ENCODE data around the gene ZNRF2. TPM values are rescaled to one million over a fixed set of nuclear protein-coding genes. Genes with fewer than 3 reads are reported as not detected.
"Not testable (repeated sequence)": the region's sequence is repeated elsewhere in the genome, so short reads cannot be mapped to it uniquely, and the experiment has no call there.

Gene ZNRF2
- total and polyA plus RNA-seq, 2 experiments from 2014 or later, result 18.6 to 46.7 TPM

DNA sequence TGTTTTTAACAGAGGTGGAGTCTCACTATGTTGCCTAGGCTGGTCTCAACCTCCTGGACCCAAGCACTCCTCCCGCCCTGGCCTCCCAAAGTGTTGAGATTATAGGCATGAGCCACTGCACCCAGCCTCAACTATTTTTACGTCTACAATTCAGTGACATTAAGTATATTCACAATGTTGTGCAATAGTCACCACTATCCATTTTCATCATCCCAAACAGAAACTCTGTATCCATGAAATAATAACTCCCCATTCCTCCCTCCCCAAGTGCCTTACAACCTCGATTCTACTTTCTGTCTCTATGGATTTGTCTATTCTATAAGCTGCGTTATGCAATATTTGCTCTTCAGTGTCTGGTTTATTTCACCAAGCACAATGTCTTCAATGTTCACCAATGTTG is 20.3 kb upstream of the ZNRF2 start:
- TF ChIP-seq, protein P1, sequence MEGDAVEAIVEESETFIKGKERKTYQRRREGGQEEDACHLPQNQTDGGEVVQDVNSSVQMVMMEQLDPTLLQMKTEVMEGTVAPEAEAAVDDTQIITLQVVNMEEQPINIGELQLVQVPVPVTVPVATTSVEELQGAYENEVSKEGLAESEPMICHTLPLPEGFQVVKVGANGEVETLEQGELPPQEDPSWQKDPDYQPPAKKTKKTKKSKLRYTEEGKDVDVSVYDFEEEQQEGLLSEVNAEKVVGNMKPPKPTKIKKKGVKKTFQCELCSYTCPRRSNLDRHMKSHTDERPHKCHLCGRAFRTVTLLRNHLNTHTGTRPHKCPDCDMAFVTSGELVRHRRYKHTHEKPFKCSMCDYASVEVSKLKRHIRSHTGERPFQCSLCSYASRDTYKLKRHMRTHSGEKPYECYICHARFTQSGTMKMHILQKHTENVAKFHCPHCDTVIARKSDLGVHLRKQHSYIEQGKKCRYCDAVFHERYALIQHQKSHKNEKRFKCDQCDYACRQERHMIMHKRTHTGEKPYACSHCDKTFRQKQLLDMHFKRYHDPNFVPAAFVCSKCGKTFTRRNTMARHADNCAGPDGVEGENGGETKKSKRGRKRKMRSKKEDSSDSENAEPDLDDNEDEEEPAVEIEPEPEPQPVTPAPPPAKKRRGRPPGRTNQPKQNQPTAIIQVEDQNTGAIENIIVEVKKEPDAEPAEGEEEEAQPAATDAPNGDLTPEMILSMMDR (IDR thresholded peaks at IDR 0.05; ENCODE audit: low read depth, low read length), result no peak
- no peaks in the 10 kb centered on the region for H3K27me3 ChIP-seq
- H3K27ac ChIP-seq, result no peak overlapping the region
- H3K9me3 ChIP-seq (ENCODE audit: low read depth), result no peaks in the 10 kb centered on the region
- no peaks in the 10 kb centered on the region for H3K36me3 ChIP-seq
- H3K4me3 ChIP-seq, result no peak overlapping the region
- DNase-seq (ENCODE audit: low read depth in 1 of 2, low spot score in 1 of 2), result no peak
- peaks cover 38% of the 10 kb centered on the region for H3K4me1 ChIP-seq (ENCODE audit: low read depth)

DNA sequence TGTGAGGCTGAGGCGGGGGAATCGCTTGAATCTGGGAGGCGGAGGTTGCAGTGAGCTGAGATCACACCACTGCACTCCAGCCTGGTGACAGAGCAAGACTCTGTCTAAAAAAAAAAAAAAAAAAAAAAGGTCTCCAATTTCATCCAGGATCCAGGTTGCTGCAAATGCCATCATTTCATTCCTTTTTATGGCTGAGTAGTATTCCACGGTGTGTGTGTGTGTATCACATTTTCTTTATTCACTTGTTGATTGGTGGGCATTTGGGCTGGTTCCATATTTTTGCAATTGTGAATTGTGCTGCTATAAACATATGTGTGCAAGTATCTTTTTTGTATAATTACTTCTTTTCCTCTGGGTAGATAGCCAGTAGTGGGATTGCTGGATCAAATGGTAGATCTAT is 19.2 kb upstream of the ZNRF2 start:
- not testable (repeated sequence) for H3K36me3 ChIP-seq

DNA sequence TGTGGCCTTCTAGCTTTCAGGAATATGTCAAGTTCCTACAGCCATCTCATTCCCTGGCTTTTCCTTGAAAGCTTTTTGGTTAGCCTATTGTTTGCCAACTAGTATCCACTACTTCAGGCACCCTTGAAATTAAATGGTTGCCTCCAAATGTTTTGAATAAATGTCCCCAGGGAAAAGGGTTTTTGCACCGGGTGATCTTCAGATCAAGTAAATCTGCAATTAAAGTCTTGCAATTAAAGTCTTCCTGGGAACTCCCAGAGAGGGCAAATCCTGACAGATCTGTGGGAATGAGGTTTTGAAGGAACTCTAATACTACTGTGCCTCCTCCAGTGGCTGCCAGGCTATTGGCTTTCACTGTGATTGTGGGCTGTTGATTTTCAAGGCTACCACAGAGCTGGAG is 17.7 kb upstream of the ZNRF2 start:
- Histone ChIP-seq H3K9me3 (ENCODE audit: low read depth) (no peaks in the 10 kb centered on the region), H3K27ac (no peak overlapping the region), H3K27me3 (no peaks in the 10 kb centered on the region), H3K4me1 (ENCODE audit: low read depth) (peaks cover 36% of the 10 kb centered on the region), H3K4me3 (no peak overlapping the region), H3K36me3 (no peaks in the 10 kb centered on the region)
- DNase-seq (ENCODE audit: low read depth in 1 of 2, low spot score in 1 of 2), result no peak
- TF ChIP-seq, protein P1 (IDR thresholded peaks at IDR 0.05; ENCODE audit: low read depth, low read length), result no peak

More for the DNA sequence above, 19.2 kb upstream of the ZNRF2 start:
- not testable (repeated sequence) for H3K4me3 ChIP-seq; DNase-seq (ENCODE audit: low read depth in 1 of 2, low spot score in 1 of 2); H3K27me3 ChIP-seq; H3K27ac ChIP-seq; H3K9me3 ChIP-seq (ENCODE audit: low read depth)
- peaks cover 40% of the 10 kb centered on the region for H3K4me1 ChIP-seq (ENCODE audit: low read depth)

DNA sequence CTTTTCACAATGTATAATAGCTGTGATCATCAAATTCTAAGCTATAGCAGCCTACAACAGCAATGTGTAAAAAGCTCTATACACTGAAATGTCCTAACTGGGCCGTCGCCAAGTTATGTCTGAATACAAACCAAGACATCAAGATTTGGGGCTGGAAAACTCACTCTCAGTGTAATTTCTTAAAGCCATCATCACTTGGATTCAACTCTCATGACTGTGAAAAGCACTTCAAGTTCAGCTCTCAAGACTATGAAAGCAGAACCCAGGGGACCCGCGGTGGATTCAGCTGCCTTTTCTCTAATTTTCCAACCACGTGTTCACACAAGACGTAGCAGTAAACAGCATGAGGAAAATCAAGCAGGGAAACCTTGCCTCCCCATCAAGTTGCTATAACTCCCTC is 15.8 kb upstream of the ZNRF2 start:
- Histone ChIP-seq H3K27ac (no peak overlapping the region), H3K36me3 (no peaks in the 10 kb centered on the region), H3K9me3 (ENCODE audit: low read depth) (no peaks in the 10 kb centered on the region), H3K4me3 (no peak overlapping the region), H3K4me1 (ENCODE audit: low read depth) (peaks cover 31% of the 10 kb centered on the region), H3K27me3 (no peaks in the 10 kb centered on the region)
- peak in 1 of 2 donors; percentile 13 for DNase-seq (ENCODE audit: low read depth in 1 of 2, low spot score in 1 of 2)
- TF ChIP-seq, protein P1 (IDR thresholded peaks at IDR 0.05; ENCODE audit: low read depth, low read length), result no peak

DNA sequence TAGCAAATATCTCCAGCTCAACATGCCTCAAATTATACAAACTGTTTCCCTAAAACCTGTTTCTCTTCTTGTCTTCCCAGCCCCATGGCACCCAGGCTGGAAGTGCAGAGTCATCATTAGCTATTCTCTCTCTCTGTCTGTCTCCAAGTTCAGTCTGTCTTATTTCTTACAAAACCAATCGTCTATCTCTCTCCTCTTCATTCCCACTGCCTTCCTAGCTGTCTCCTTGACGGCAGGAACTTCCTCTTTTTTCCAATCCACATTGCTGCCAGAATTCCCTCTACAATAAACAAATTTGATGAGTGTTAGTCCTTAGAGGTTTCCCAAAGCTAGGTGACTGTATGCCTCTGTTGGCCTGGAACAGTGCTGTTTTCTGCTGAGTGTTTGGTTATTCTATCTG is 14.9 kb upstream of the ZNRF2 start:
- Histone ChIP-seq H3K9me3 (ENCODE audit: low read depth) (no peaks in the 10 kb centered on the region), H3K36me3 (no peaks in the 10 kb centered on the region), H3K27me3 (no peaks in the 10 kb centered on the region), H3K4me3 (no peak overlapping the region), H3K27ac (no peak overlapping the region), H3K4me1 (ENCODE audit: low read depth) (peaks cover 33% of the 10 kb centered on the region)
- TF ChIP-seq, protein P1 (IDR thresholded peaks at IDR 0.05; ENCODE audit: low read depth, low read length), result no peak
- no peak for DNase-seq (ENCODE audit: low read depth in 1 of 2, low spot score in 1 of 2)

DNA sequence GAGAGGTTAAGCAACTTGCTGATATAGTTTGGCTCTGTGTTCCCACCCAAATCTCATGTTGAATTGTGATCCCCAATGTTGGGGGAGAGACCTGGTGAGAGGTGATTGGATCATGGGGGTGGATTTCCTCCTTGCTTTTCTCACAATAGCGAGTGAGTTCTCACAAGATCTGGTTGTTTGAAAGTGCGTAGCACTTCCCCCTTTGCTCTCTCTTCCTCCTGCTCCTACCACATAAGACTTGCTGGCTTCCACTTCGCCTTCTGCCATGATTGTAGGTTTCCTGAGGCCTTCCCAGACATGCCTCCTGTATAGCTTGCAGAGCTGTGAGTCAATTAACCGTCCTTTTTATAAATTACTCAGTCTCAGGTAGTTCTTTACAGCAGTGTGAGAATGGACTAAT is 13.5 kb upstream of the ZNRF2 start:
- H3K9me3 ChIP-seq (ENCODE audit: low read depth), result no peaks in the 10 kb centered on the region
- no peak overlapping the region for H3K27ac ChIP-seq
- H3K27me3 ChIP-seq, result no peaks in the 10 kb centered on the region
- H3K36me3 ChIP-seq, result no peaks in the 10 kb centered on the region
- TF ChIP-seq, protein P1 (IDR thresholded peaks at IDR 0.05; ENCODE audit: low read depth, low read length), result no peak
- DNase-seq (ENCODE audit: low read depth in 1 of 2, low spot score in 1 of 2), result no peak
- H3K4me1 ChIP-seq (ENCODE audit: low read depth), result peaks cover 33% of the 10 kb centered on the region
- no peak overlapping the region for H3K4me3 ChIP-seq

Data from cardiac muscle cell (in vitro differentiated cells and primary cell).